ENCODE results near the gene MTMR12.

MTMR12 gene

GRCh38 chr5:32312595-32313332 lies at the start of gene MTMR12:
Gene MTMR12 (minus strand): TSS chr5:32312939. CDS start chr5:32312838, 101 bp downstream.
- DNase-seq, result peak; percentile 70 to 100 (median 99)

GRCh38 chr5:32362527-32362926 lies 49.8 kb upstream of the MTMR12 start:
- no peak for DNase-seq

GRCh38 chr5:32360906-32361305 lies 48.2 kb upstream of the MTMR12 start:
- no peak for DNase-seq

- DNase-seq, result no peak
Observed at GRCh38 chr5:32358611-32359010, 45.9 kb upstream of the MTMR12 start.

GRCh38 chr5:32357658-32358057 lies 44.9 kb upstream of the MTMR12 start:
- DNase-seq, result no peak

GRCh38 chr5:32355686-32356085 lies 42.9 kb upstream of the MTMR12 start:
- no peak for DNase-seq

GRCh38 chr5:32353420-32353819 lies 40.7 kb upstream of the MTMR12 start:
- no peak for DNase-seq

GRCh38 chr5:32352685-32353084 lies 39.9 kb upstream of the MTMR12 start:
- no peak for DNase-seq

- DNase-seq, result no peak
Observed at GRCh38 chr5:32346869-32347268, 34.1 kb upstream of the MTMR12 start.

GRCh38 chr5:32343058-32343672 lies 30.4 kb upstream of the MTMR12 start:
- DNase-seq, result no peak

- peak in 5 of 56 donors; percentile 3 to 26 (median 10) for DNase-seq
Observed at GRCh38 chr5:32342656-32343055, 29.9 kb upstream of the MTMR12 start.

GRCh38 chr5:32339878-32340277 lies 27.1 kb upstream of the MTMR12 start:
- no peak for DNase-seq

- no peak for DNase-seq
Observed at GRCh38 chr5:32339198-32339597, 26.5 kb upstream of the MTMR12 start.

GRCh38 chr5:32332966-32333365 lies 20.2 kb upstream of the MTMR12 start:
- no peak for DNase-seq

GRCh38 chr5:32332361-32332760 lies 19.6 kb upstream of the MTMR12 start:
- DNase-seq, result no peak

GRCh38 chr5:32331935-32332274 lies 19.2 kb upstream of the MTMR12 start:
- DNase-seq, result no peak

GRCh38 chr5:32331217-32331934 lies 18.6 kb upstream of the MTMR12 start:
- DNase-seq, result no peak

GRCh38 chr5:32330126-32330971 lies 17.6 kb upstream of the MTMR12 start:
- no peak for DNase-seq

- peak in 37 of 56 donors; percentile 4 to 73 (median 29) for DNase-seq
Observed at GRCh38 chr5:32329395-32329834, 16.7 kb upstream of the MTMR12 start.

GRCh38 chr5:32326216-32326772 lies 13.6 kb upstream of the MTMR12 start:
- DNase-seq, result no peak

GRCh38 chr5:32325616-32326015 lies 12.9 kb upstream of the MTMR12 start:
- DNase-seq, result no peak

Measured in nucleus accumbens (tissue), 56 donors.